Liver (tissue), 9 donors: ENCODE data around the gene KRTAP9-6. TPM values are rescaled to one million over a fixed set of nuclear protein-coding genes. Genes with fewer than 3 reads are reported as not detected.
"Not testable (repeated sequence)": the region's sequence is repeated elsewhere in the genome, so short reads cannot be mapped to it uniquely, and the experiment has no call there.

ENCODE experiments used
- DNase-seq: peaks from one replicate; pipeline ENCODE4 v3.0.0-alpha.2; 2017; ENCODE audit warnings: low spot score
- H3K27ac ChIP-seq, 2 donors: one replicate each; pipeline ENCODE4 v1.7.0; 2013; ENCODE audit warnings: inconsistent platforms in 2 of 2, low read length in 2 of 2, control low read depth in 1 of 2, low read depth in 1 of 2, mild to moderate bottlenecking in 1 of 2
- H3K27me3 ChIP-seq, 4 donors: one replicate each; pipeline versions ENCODE4 v1.6.1 to v1.7.0; 2013; ENCODE audit warnings: low read length in 3 of 4, inconsistent platforms in 1 of 4, mild to moderate bottlenecking in 1 of 4, moderate library complexity in 1 of 4; ENCODE audit not compliant: control insufficient read depth in 4 of 4, insufficient read depth in 4 of 4
- H3K36me3 ChIP-seq, 4 donors: one replicate each; pipeline versions ENCODE4 v1.6.1 to v1.7.0; 2013; ENCODE audit warnings: low read length in 3 of 4, mild to moderate bottlenecking in 3 of 4, low read depth in 1 of 4, moderate library complexity in 1 of 4; ENCODE audit not compliant: control insufficient read depth in 4 of 4, insufficient read depth in 3 of 4
- H3K4me1 ChIP-seq, 4 donors: one replicate each; pipeline versions ENCODE4 v1.6.1 to v1.7.0; 2013; ENCODE audit warnings: low read length in 3 of 4, mild to moderate bottlenecking in 3 of 4, moderate library complexity in 1 of 4; ENCODE audit not compliant: control insufficient read depth in 4 of 4, insufficient read depth in 4 of 4
- H3K4me3 ChIP-seq, 3 donors: one replicate each; pipeline versions ENCODE4 v1.6.1 to v1.7.0; 2013; ENCODE audit warnings: low read length in 3 of 3, control low read depth in 1 of 3, low read depth in 1 of 3, mild to moderate bottlenecking in 1 of 3
- H3K9ac ChIP-seq, 2 donors: one replicate each; pipeline ENCODE4 v1.7.0; 2013; ENCODE audit warnings: low read length in 2 of 2, mild to moderate bottlenecking in 2 of 2, moderate library complexity in 2 of 2, control low read depth in 1 of 2, low read depth in 1 of 2
- H3K9me3 ChIP-seq, 4 donors: one replicate each; pipeline versions ENCODE4 v1.6.1 to v1.7.0; 2013; ENCODE audit warnings: low read length in 3 of 4; ENCODE audit not compliant: control insufficient read depth in 4 of 4
- ATF3 ChIP-seq: IDR thresholded peaks from 2 replicates; pipeline ENCODE4 v1.6.1; 2016; ENCODE audit warnings: antibody characterized with exemption
- CTCF ChIP-seq: fragments of 150-350 bp; IDR thresholded peaks from 2 replicates; pipeline ENCODE4 v1.5.1; 2017; ENCODE audit warnings: improper control_type of control experiment, low read depth, low read length; ENCODE audit not compliant: missing input control
- EGR1 ChIP-seq, 2 donors: IDR thresholded peaks; 2 replicates each; pipeline ENCODE4 v1.6.1; 2016 to 2018; ENCODE audit warnings: antibody characterized with exemption in 2 of 2, low read depth in 2 of 2
- FOXA1 ChIP-seq: IDR thresholded peaks from 2 replicates; pipeline ENCODE4 v1.6.1; 2016; ENCODE audit warnings: antibody characterized with exemption
- GABPA ChIP-seq, 2 donors: IDR thresholded peaks in 1 of 2; conservative IDR thresholded peaks in 1 of 2; 2 replicates each; pipeline ENCODE4 v1.6.1; 2016; ENCODE audit warnings: antibody characterized with exemption in 2 of 2, mild to moderate bottlenecking in 1 of 2, moderate library complexity in 1 of 2
- HNF4A ChIP-seq, 2 donors: conservative IDR thresholded peaks; 2 replicates each; pipeline ENCODE4 v1.6.1; 2016; ENCODE audit warnings: antibody characterized with exemption in 2 of 2, mild to moderate bottlenecking in 2 of 2
- HNF4G ChIP-seq: IDR thresholded peaks from 2 replicates; pipeline ENCODE4 v1.6.1; 2016; ENCODE audit warnings: antibody characterized with exemption
- MAX ChIP-seq: IDR thresholded peaks from 2 replicates; pipeline ENCODE4 v1.6.1; 2016; ENCODE audit warnings: antibody characterized with exemption
- NR2F2 ChIP-seq: IDR thresholded peaks from 2 replicates; pipeline ENCODE4 v1.6.1; 2016; ENCODE audit warnings: antibody characterized with exemption
- RAD21 ChIP-seq, 2 donors: IDR thresholded peaks; 2 replicates each; pipeline ENCODE4 v1.6.1; 2016; ENCODE audit warnings: antibody characterized with exemption in 2 of 2, mild to moderate bottlenecking in 2 of 2
- REST ChIP-seq: IDR thresholded peaks from 2 replicates; pipeline ENCODE4 v1.6.1; 2016; ENCODE audit warnings: antibody characterized with exemption, mild to moderate bottlenecking
- RXRA ChIP-seq, 2 donors: IDR thresholded peaks; 2 replicates each; pipeline ENCODE4 v1.6.1; 2017 to 2018; ENCODE audit warnings: antibody characterized with exemption in 2 of 2, mild to moderate bottlenecking in 1 of 2
- TAF1 ChIP-seq: conservative IDR thresholded peaks from 2 replicates; pipeline ENCODE4 v1.6.1; 2016; ENCODE audit warnings: antibody characterized with exemption, mild to moderate bottlenecking
- YY1 ChIP-seq: IDR thresholded peaks from 2 replicates; pipeline ENCODE4 v1.6.1; 2016; ENCODE audit warnings: antibody characterized with exemption, mild to moderate bottlenecking
- ZBTB33 ChIP-seq: IDR thresholded peaks from 2 replicates; pipeline ENCODE4 v1.6.1; 2016; ENCODE audit warnings: antibody characterized with exemption
- WGBS: extraction: QIAGEN DNeasy Blood & Tissue Kit; methylation state at CpG from one replicate; pipeline ENCODE4 v1.1.7; 2013; 5-methylcytosine and 5-hydroxymethylcytosine counted together
- polyA plus RNA-seq, 2 donors: library from polyadenylated mRNA; stranded (reverse) in 1 of 2; unstranded in 1 of 2; fragments of 200-250 nt in 1 of 2; fragments of >200 nt in 1 of 2; fragmentation: Nextera tagmentation in 1 of 2; extraction: Ambion mirVana in 1 of 2; gene quantifications; one replicate each; pipeline versions ENCODE4 v1.2.1 to v1.2.3, GENCODE V29; 2013 to 2015
- total RNA-seq, 2 donors: library from RNA; depleted of rRNA; stranded (reverse); fragments of >200 nt; gene quantifications; one replicate each; pipeline ENCODE4 v1.2.3, GENCODE V29; 2014
- donor health status: healthy.
- donor health status: healthy.
- donor health status: healthy.
- donor health status: healthy.
- donor health status: healthy.

KRTAP9-6 gene
- total and polyA plus RNA-seq, 4 donors: not detected

- Histone ChIP-seq H3K36me3 (no peaks in the 10 kb centered on the region), H3K4me1 (no peaks in the 10 kb centered on the region), H3K27me3 (peaks cover 0 to 2% (median 0%) of the 10 kb centered on the region in 4 donors), H3K27ac (no peak overlapping the region), H3K9me3 (no peaks in the 10 kb centered on the region), H3K4me3 (no peak overlapping the region), H3K9ac (no peak overlapping the region)
- no CpG with 5 or more reads among the region's 1 CpG for WGBS
- TF ChIP-seq CTCF (no peak), HNF4A (conservative IDR thresholded peaks at IDR 0.05) (no peak), HNF4G (no peak), NR2F2 (no peak), TAF1 (no peak), MAX (no peak), RAD21 (IDR thresholded peaks at IDR 0.05) (no peak), ATF3 (no peak), YY1 (no peak)
- no peak for DNase-seq
Observed at GRCh38 chr17:41271858-41272257, 6.7 kb downstream of the KRTAP9-6 start.

- H3K4me3 ChIP-seq, H3K27me3 ChIP-seq, H3K9me3 ChIP-seq, H3K9ac ChIP-seq, DNase-seq, H3K27ac ChIP-seq, H3K36me3 ChIP-seq, H3K4me1 ChIP-seq: not testable (repeated sequence)
- 74% methylated on average over 3 of the region's 3 CpGs for WGBS
Observed at GRCh38 chr17:41275648-41276190, 10.5 kb downstream of the KRTAP9-6 start, which contains the start of gene KRTAP9-7. TSS of gene KRTAP9-7 (plus strand) at chr17:41275698. CDS start at chr17:41275698, 0 bp downstream.

GRCh38 chr17:41278176-41278955 is 13.2 kb downstream of the KRTAP9-6 start:
- no peak for DNase-seq
- Histone ChIP-seq H3K4me3 (no peak overlapping the region), H3K9me3 (peaks cover 0 to 3% (median 0%) of the 10 kb centered on the region in 4 donors), H3K4me1 (no peaks in the 10 kb centered on the region), H3K27ac (no peak overlapping the region), H3K36me3 (no peaks in the 10 kb centered on the region), H3K27me3 (peaks cover 0 to 3% (median under 1%) of the 10 kb centered on the region in 4 donors), H3K9ac (no peak overlapping the region)
- TF ChIP-seq ATF3: no peak
- no peak for TF ChIP-seq FOXA1
- TF ChIP-seq RXRA (IDR thresholded peaks at IDR 0.05): no peak
- TF ChIP-seq TAF1: no peak
- TF ChIP-seq ZBTB33: no peak
- TF ChIP-seq REST: no peak
- no peak for TF ChIP-seq GABPA (IDR thresholded peaks at IDR 0.05 in 1 of 2, conservative IDR thresholded peaks at IDR 0.05 in 1 of 2)
- no peak for TF ChIP-seq NR2F2
- TF ChIP-seq EGR1 (IDR thresholded peaks at IDR 0.05; ENCODE audit: low read depth in 2 of 2): no peak
- TF ChIP-seq MAX: no peak
- no peak for TF ChIP-seq RAD21 (IDR thresholded peaks at IDR 0.05)
- WGBS: 86% methylated on average over 3 of the region's 3 CpGs
